OCI-LY1 (cell line): ENCODE data around the gene AKAP9.

ENCODE experiments used
- H2AFZ ChIP-seq: fragments of 200-600 bp; sonication (generic), shearing (Covaris generic); 2 replicates; pipeline ENCODE4 v1.6.0; 2014; ENCODE audit warnings: antibody characterized with exemption, mild to moderate bottlenecking, low read length
- H3F3A ChIP-seq: fragments of 200-600 bp; sonication (generic), shearing (Covaris generic); 2 replicates; pipeline ENCODE4 v1.6.0; 2014; ENCODE audit warnings: mild to moderate bottlenecking, antibody characterized with exemption, low read length, moderate library complexity; ENCODE audit not compliant: insufficient read depth
- H3K27ac ChIP-seq: fragments of 200-600 bp; sonication (generic); 2 replicates; pipeline ENCODE4 v1.5.1; 2014; ENCODE audit warnings: low read length, mixed run types, mild to moderate bottlenecking, low read depth; ENCODE audit not compliant: poor library complexity, severe bottlenecking
- H3K27me3 ChIP-seq: fragments of 200-600 bp; sonication (generic); 2 replicates; pipeline ENCODE4 v1.6.0; 2014; ENCODE audit warnings: antibody characterized with exemption, mild to moderate bottlenecking, low read length, moderate library complexity; ENCODE audit not compliant: insufficient read depth
- H3K36me3 ChIP-seq: fragments of 200-600 bp; sonication (generic); 2 replicates; pipeline ENCODE4 v1.6.1; 2014; ENCODE audit warnings: mild to moderate bottlenecking, antibody characterized with exemption, low read length, moderate library complexity, mixed read lengths; ENCODE audit not compliant: insufficient read depth
- H3K4me1 ChIP-seq: fragments of 200-600 bp; sonication (generic); 2 replicates; pipeline ENCODE4 v1.5.1; 2014; ENCODE audit warnings: mild to moderate bottlenecking, low read length, moderate library complexity; ENCODE audit not compliant: insufficient read depth, severe bottlenecking
- H3K4me2 ChIP-seq: fragments of 200-600 bp; sonication (generic), shearing (Covaris generic); 2 replicates; pipeline ENCODE4 v1.6.1; 2014; ENCODE audit warnings: low read length
- H3K4me3 ChIP-seq: fragments of 200-600 bp; sonication (generic); 2 replicates; pipeline ENCODE4 v1.5.1; 2014; ENCODE audit warnings: low read length, low read depth, mild to moderate bottlenecking, mixed read lengths; ENCODE audit not compliant: poor library complexity, severe bottlenecking
- H3K79me2 ChIP-seq: fragments of 200-600 bp; shearing (Covaris generic); 2 replicates; pipeline ENCODE4 v1.6.1; 2016; ENCODE audit warnings: mixed run types, low read length, mixed read lengths; ENCODE audit not compliant: insufficient read depth
- H3K9ac ChIP-seq: fragments of 200-600 bp; sonication (generic), shearing (Covaris generic); 2 replicates; pipeline ENCODE4 v1.6.1; 2014; ENCODE audit warnings: mild to moderate bottlenecking, low read length, mixed read lengths
- H3K9me2 ChIP-seq: fragments of 200-600 bp; sonication (generic), shearing (Covaris generic); 2 replicates; pipeline ENCODE4 v1.6.1; 2014; ENCODE audit warnings: low read depth, mild to moderate bottlenecking, low read length, mixed read lengths
- H3K9me3 ChIP-seq: fragments of 200-600 bp; shearing (Covaris generic); 2 replicates; pipeline ENCODE4 v1.6.1; 2014; ENCODE audit warnings: low read length, mixed read lengths
- H4K20me1 ChIP-seq: fragments of 200-600 bp; sonication (generic), shearing (Covaris generic); 2 replicates; pipeline ENCODE4 v1.6.0; 2016; ENCODE audit warnings: mild to moderate bottlenecking, low read length; ENCODE audit not compliant: insufficient read depth
- CTCF ChIP-seq: fragments of 200-600 bp; sonication (generic), shearing (Covaris generic); IDR thresholded peaks from 2 replicates; pipeline ENCODE4 v1.5.1; 2017; ENCODE audit warnings: mild to moderate bottlenecking, antibody characterized with exemption, low read length, moderate library complexity, mixed read lengths
- EZH2 ChIP-seq: fragments of 200-600 bp; sonication (generic), shearing (Covaris generic); IDR thresholded peaks from 2 replicates; pipeline ENCODE4 v1.8.0; 2017; ENCODE audit warnings: borderline replicate concordance, mixed run types, mild to moderate bottlenecking, antibody characterized with exemption, low read length, moderate library complexity, mixed read lengths

AKAP9 gene

GRCh38 chr7:91957232-91957631 lies 16.6 kb downstream of the AKAP9 start:
- Histone ChIP-seq H3K9me3 (no peaks in the 10 kb centered on the region), H3K4me1 (no peaks in the 10 kb centered on the region), H3K4me3 (no peak overlapping the region), H3K4me2 (no peak overlapping the region), H3K79me2 (peaks cover 67% of the 10 kb centered on the region), H3K9ac (no peak overlapping the region), H3K27ac (no peak overlapping the region), H3K9me2 (no peaks in the 10 kb centered on the region), H2AFZ (no peak overlapping the region), H4K20me1 (no peaks in the 10 kb centered on the region), H3K36me3 (peaks cover 10% of the 10 kb centered on the region; the same call in 1 of the 2 replicates), H3F3A (no peaks in the 10 kb centered on the region), H3K27me3 (no peaks in the 10 kb centered on the region)
- no peak for TF ChIP-seq CTCF
- TF ChIP-seq EZH2 = no peak

GRCh38 chr7:91957823-91958222 lies 17.2 kb downstream of the AKAP9 start:
- H3K27ac ChIP-seq = no peak overlapping the region
- no peaks in the 10 kb centered on the region for H3K27me3 ChIP-seq
- no peaks in the 10 kb centered on the region for H4K20me1 ChIP-seq
- TF ChIP-seq CTCF (no peak), EZH2 (no peak)
- no peaks in the 10 kb centered on the region for H3K4me1 ChIP-seq
- H3K9me3 ChIP-seq = no peaks in the 10 kb centered on the region
- H3K9ac ChIP-seq = no peak overlapping the region
- H3K36me3 ChIP-seq = peaks cover 10% of the 10 kb centered on the region; the same call in 1 of the 2 replicates
- H3K4me3 ChIP-seq = no peak overlapping the region
- H3F3A ChIP-seq = no peaks in the 10 kb centered on the region
- H3K79me2 ChIP-seq = peaks cover 70% of the 10 kb centered on the region
- H2AFZ ChIP-seq = no peak overlapping the region
- H3K9me2 ChIP-seq = no peaks in the 10 kb centered on the region
- H3K4me2 ChIP-seq = no peak overlapping the region

DNA sequence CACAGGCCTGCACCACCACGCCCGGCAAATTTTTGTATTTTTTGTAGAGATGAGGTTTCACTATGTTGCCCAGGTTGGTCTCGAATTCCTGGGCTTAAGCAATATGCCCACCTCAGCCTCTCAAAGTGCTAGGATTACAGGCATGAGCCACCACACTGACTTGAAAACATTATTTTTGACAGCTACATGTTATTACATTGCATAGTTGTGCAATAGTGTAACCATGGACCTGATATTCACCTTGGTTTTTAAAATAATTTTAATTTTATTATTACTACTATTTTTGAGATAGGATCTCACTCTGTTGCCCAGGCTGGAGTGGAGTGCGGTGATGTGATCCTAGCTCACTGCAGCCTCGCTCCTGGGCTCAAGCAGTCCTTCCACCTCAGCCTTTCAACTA lies 18.4 kb downstream of the AKAP9 start:
- Histone ChIP-seq H3K9ac (no peak overlapping the region), H4K20me1 (no peaks in the 10 kb centered on the region), H3K36me3 (peaks cover 10% of the 10 kb centered on the region; the same call in 1 of the 2 replicates), H3K27me3 (no peaks in the 10 kb centered on the region), H3K9me2 (no peaks in the 10 kb centered on the region), H3K4me3 (no peak overlapping the region), H3K79me2 (peaks cover 65% of the 10 kb centered on the region), H3K27ac (no peak overlapping the region), H3F3A (no peaks in the 10 kb centered on the region), H3K4me2 (no peak overlapping the region), H2AFZ (no peak overlapping the region), H3K4me1 (no peaks in the 10 kb centered on the region), H3K9me3 (no peaks in the 10 kb centered on the region)
- TF ChIP-seq EZH2 (no peak), CTCF (no peak)
